NCI-H2029 (cell line): ENCODE data around the gene CYP4Z1.
"Not testable (repeated sequence)": the region's sequence is repeated elsewhere in the genome, so short reads cannot be mapped to it uniquely, and the experiment has no call there.

ENCODE experiments used
- DNase-seq: peaks from one replicate; lab custom pipeline; 2025; lab: John Stamatoyannopoulos, UW

CYP4Z1 gene

DNA sequence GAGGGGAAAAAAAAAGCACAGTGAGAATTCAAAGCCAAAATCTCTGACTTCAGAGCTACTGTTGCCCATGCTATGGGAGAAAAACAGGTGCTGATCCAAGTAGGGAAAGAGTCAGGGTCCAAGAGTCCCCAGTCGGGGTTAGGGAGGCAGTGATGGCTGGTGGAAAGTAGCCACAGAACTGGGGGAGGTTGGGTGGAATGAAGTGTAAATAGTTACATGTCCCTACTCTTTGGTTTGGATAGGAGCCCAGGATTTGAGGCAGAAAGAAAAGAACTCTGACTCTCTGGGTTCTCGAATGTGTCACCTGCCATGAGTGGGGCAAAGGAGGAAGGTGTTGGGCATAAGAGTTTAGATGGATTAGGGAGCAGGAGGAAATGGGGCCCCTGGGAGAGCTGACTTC is 61.8 kb downstream of the CYP4Z1 start:
- DNase-seq: peak; percentile 59

DNA sequence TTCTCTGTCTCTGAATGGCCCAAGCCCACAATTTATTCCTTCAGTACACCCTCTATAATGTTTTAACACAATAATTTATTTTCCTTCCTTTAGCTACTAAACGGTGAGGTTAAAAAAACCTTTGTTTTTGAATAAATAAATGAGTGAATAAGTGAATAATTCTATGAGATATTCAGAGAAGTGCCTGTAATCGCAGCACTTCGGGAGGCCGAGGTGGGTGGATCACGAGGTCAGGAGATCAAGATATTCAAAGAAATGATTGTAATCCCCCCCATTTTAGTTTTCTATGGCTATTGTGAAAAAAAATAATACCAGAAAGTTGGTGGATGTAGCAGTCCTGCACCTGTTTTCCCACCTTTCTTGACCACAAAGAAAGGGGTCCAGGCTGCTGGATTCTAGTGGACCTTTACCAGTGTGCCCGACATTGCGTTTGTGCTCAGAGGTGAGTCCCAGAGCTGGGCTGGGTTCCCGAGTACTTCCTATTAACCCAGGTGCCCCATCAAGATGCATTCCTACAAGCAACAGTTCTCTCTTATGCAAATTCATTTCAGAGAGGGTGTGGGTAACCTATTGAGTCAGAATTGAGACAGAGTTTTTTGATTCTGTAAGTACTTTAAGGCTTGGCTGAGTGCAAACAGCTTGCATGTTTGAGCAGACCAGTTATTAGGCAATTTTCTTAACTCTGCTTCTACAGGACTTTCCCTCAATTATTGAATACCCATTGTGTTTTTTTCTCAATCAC is 62.6 kb downstream of the CYP4Z1 start:
- not testable (repeated sequence) for DNase-seq

DNA sequence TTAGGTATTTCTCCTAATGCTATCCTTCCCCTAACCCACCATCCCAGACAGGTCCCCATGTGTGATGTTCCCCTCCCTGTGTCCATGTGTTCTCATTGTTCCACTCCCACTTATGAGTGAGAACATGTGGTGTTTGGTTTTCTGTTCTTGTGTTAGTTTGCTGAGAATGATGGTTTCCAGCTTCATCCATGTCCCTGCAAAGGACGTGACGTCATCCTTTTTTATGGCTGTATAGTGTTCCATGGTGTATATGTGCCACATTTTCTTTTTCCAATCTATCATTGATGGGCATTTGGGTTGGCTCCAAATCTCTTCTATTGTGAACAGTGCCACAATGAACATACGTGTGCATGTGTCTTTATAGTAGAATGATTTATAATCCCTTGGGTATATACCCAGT is 65.6 kb downstream of the CYP4Z1 start:
- not testable (repeated sequence) for DNase-seq

DNA sequence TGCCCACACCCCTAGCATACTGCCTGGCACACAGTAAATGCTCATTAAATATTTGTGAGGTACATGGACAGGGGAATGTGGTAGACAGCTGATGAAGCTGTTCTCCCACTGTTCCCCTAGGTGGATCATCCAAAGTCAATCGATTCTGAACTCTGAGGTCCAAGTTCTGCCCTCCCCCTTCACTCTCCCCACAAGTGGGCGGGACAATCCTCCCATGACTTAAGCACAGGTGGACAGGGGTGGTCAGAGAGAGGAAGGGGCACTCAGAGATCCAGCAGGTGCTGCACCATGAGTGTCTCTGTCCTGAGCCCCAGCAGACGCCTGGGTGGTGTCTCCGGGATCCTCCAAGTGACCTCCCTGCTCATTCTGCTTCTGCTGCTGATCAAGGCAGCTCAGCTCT is 70.2 kb downstream of the CYP4Z1 start, which contains the start of gene CYP4A22:
TSS of gene CYP4A22 (plus strand) at position 244 of the 400 bp plus-strand sequence. CDS start at position 289, 45 bp downstream.
- no peak for DNase-seq

DNA sequence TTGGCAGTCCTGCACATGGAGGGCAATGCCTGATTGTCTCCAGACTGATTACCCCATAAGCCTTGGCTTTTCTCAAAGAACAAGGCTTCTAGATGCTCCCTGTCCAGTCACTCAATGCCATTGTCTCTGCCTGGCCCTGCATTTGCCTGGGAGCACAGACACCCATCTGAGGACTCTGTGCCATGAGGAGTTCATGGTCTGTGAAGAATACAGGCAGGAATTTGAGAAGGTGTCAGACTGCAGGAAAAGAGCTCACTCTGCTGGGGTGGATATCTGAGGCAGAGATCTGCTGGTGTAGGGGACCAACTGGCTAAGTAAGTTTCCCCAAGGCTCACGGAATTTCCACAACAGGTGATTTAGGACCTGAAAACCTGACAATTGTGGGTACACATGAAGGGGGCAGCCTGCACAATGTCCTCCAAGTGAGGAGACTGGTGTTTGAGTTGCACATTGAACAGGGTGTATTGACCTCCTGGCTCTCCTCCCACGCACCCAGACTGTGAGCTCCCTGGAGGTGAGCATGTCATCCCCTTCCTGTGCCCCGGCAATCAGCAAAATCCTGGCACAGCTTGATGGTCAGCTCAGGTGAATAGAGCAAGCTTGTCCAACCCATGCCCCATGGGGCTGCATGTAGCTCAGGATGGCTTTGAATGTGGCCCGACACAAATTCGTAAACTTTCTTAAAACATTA is 71.0 kb downstream of the CYP4Z1 start:
- no peak for DNase-seq

DNA sequence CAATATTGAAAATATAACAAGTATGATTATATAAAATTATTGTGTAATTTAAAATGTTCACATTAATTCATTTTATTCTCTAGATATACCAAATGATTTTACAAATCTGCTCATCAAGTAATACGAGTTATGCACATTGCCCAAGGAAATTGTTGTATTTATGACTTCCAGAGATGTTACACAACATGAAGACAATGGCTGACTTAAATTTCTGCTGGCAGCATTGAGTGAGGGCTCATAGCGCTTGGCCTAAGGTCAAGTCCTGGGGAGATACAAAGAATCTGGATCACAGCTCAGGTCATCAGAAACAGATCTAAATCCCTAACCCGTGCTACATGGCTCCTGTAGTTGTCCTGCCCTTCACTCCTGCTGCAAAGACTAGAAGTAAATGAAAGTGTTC is 73.3 kb downstream of the CYP4Z1 start:
- not testable (repeated sequence) for DNase-seq

DNA sequence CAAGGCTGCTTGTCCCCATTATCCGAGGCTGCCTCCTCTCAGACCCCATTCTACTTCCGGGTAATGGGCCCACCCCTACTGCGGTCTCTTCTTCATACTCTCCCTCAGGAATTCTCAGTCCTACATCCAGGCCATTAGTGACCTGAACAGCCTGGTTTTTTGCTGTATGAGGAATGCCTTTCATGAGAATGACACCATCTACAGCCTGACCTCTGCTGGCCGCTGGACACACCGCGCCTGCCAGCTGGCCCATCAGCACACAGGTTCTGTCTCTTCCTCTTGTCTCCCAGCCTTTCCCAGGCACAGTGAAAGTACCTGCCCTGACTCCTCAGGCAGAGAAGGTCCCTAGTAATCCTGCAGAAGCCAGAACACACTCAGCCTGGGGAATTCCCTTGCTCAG is 76.6 kb downstream of the CYP4Z1 start:
- not testable (repeated sequence) for DNase-seq

DNA sequence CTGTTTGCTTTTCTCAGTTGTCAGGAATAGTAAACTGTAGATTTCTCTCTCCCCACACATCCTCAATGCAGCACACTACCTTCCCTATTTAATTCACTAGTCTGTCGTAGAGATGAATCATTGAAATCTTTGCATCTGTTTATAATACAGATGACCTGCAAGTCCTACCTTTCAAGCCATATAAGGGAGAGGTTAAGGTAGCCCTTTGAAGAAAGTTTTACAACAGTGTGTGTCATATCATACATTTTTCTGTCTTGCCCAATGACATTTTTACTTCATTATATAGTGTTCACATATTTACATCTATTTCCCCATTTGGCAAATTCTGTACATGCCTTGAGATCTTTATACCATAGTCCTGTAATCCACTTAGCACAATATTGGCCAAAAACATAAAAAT is 79.5 kb downstream of the CYP4Z1 start:
- not testable (repeated sequence) for DNase-seq

DNA sequence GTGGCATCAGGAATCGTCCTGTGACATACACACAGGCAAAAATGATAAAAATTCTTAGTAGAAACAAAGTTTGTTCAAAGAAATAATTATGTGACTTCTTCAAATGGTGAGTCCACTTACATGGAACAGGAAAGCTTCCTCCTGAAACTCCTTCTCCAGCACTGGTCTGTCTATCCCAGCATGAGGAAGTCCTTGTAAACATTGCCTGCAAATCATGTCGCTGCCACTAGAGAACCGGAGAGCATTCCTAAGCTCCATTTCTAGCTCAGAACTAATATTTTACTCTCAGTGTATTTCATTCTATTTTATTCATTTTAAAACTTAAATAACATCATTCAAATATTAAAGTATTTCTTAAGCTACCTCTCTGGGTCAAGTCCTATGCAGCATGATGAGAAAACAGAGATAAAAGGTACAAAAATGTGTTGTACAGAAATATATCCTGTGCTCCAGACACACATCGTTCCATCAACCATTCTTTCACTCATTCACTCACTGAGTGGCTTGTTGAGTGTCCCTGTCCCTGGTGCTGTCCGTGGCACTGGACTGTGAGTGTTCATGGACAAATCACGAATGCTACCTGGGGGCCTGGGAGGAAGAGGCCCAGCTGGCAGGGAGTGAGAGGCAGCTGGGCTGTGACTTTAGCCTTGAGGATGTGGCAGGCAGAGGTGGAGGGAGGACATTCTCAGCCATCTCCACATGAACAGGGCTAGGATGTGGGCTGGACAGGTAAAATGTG is 80.2 kb downstream of the CYP4Z1 start:
- no peak for DNase-seq

DNA sequence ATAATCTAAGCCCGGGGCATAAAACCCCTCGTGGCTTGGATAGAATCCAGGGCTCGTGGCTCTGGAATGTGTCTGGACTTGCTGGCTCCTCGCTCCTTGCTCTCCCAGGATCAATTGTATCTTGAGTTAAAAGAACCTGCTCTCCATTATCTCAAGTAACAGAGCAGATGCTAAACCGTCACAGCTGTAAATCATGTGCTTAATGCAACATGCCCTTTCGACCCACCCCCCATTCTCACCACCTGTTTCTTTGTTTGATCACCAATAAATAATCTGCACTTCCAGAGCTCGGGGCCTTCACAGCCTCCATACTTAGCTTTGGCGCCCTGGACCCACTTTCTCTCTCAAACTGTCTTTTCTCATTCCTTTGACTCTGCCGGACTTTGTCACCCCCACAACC is 82.1 kb downstream of the CYP4Z1 start:
- DNase-seq: not testable (repeated sequence)

DNA sequence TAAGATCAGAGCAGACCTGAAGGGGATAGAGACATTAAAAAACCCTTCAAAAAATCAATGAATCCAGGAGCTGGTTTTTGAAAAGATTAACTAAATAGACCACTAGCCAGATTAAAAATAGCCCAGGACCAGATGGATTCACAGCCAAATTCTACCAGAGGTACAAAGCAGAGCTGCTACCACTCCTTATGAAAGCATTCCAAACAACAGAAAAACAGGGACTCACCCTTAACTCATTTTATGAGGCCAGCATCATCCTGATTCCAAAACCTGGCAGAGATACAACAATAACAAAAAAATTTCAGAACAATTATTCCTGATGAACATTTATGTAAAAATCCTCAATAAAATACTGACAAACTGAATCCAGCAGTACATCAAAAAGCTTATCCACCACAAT is 89.4 kb downstream of the CYP4Z1 start:
- DNase-seq: not testable (repeated sequence)

DNA sequence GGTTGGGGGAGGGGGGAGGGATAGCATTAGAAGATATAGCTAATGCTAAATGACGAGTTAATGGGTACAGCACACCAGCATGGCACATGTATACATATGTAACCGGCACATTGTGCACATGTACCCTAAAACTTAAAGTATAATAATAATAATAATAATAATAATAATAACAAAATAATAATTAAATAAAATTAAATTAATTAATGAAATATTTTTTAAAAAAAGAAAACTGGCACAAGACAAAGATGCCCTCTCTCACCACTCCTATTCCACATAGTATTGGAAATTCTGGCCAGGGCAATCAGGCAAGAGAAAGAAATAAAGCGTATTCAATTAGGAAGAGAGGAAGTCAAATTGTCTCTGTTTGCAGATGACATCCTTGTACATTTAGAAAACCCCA is 90.9 kb downstream of the CYP4Z1 start:
- DNase-seq: not testable (repeated sequence)

DNA sequence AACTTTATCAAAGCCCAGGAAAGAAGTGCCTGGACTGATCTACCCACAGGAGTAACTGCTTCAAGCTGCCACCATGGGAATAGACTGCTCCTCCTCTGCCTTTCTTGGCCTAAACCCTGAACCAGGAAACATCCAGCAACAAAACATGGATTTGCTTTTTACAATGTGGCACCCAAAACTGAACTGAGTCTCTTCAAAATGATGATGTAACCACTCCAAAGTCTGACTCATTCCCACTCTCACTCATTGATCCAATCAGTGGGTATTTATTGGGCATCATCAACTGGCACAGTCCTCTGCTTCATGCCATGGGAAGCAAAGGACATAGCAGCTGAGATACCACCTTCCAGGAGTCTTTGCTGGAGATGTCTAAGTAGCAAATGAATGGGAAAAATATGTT is 93.7 kb downstream of the CYP4Z1 start:
- no peak for DNase-seq

DNA sequence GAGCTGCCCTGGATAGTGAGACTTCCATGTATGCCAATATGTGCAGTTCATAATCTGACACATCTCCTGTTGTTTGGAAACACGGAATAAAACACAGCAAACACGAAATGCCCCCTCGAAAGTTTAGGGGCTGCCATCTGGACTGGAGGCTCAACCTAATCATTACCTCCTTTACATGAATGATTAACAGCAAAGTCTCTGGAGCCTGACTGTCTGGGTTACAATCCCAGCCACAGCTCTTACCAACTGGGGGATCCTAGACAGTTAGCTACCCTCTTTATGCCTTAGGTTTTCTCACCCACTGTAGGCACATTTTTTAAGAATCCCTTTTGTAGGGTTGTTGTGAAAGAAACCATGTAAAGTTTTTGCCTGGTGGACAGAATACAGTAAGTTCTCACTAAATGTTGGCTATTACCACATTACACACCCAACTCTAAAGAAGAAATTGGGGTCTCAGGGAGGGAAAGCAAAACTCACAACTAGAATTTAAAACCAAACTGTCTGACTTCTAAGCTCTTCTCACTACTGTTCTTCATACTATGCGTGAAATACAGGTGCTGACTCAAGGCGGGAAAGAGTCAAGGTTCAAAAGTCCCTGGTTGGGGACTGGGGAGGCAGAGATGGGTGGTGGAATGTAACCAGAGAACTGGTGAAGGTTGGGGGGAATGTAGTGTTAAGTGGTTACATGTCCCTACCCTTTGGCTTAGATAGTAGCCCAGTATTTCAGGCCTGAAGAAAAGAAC is 94.4 kb downstream of the CYP4Z1 start:
- no peak for DNase-seq

DNA sequence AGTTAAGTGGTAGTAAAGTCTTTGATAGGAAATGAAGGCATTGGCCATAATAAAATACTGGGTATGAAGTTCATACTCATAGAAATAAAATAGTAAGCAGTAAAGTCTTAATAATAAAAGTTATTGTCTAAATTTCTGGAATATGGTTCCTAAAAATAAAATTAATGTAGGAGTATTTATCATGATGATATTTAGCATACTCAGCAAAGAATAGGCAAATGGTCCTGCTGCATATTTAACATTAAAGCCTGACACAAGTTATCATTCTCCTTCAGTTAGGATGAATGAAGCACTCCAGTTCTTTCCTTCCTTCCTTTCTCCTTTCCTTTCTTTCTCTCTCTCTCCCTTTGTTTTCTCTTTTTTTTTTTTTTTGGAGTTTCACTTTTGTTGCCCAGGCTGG is 97.5 kb downstream of the CYP4Z1 start:
- no peak for DNase-seq
